ENCODE results near the gene NPIPA1.
"Not testable (repeated sequence)": the region's sequence is repeated elsewhere in the genome, so short reads cannot be mapped to it uniquely, and the experiment has no call there.

Gene NPIPA1

DNA sequence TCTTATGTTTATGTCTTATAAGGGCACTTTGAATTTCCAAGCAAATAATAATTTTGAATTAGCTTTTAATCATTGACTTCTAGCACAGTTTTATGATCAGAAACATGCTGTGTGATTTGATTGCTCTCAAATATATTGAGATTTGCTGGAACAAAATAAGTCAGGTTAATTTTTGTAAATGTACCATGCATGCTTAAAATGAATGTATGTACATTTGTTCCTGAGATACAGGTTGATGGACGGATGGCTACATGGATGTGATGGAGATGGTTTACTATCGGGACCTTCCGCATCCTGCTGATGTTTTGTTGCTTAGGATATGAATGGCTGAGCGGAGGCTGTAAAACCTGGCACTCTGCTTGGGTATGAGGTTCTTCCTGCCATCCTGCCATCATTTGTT lies at the start of gene NPIPA1:
NPIPA1 (plus strand) TSS at position 301 of the 400 bp plus-strand sequence; CDS start at position 301, 0 bp downstream.
- DNase-seq (ENCODE audit: low spot score), result not testable (repeated sequence)

DNA sequence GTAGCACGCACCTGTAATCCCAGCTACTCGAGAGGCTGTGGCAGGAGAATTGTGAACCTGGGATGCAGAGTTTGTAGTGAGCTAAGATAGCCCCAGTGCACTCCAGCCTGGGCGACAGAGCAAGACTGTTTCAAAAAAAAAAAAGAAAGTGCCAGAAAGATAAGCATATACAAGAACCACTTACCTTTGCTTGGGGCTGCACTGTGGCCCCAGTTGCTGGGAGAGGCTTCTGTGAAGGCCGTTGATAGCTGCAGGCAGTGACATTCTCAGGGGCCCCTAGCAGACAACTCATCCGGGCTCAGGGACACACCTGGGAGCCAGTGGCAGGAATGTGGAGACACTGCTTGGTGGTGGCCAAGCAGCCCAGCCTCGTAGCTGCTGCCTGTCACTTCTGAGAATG lies 45.1 kb upstream of the NPIPA1 start:
- DNase-seq (ENCODE audit: low spot score), result not testable (repeated sequence)

- DNase-seq (ENCODE audit: low spot score), result not testable (repeated sequence)
Observed at GRCh38 chr16:14895382-14895781, 41.9 kb upstream of the NPIPA1 start.

DNA sequence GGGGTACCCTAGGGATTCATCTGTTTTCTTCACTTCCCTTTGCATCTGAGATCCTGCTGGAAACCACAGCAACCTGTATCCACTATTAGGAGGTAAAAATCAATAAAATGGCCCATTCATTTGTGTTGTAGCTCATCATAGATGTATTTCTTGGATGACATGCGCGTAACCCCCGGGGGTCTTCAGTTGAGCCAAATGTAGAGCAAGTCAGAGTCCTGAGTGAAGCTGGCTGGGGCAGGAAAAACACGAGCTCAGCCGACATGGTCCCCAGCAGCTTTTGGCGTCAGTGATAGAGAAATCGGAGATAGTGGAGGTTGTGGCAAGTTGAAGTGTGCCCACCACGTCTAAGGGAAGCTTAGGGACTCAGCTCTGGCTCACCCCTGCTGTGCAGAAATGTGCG lies 41.2 kb upstream of the NPIPA1 start:
- DNase-seq (ENCODE audit: low spot score), result not testable (repeated sequence)

DNA sequence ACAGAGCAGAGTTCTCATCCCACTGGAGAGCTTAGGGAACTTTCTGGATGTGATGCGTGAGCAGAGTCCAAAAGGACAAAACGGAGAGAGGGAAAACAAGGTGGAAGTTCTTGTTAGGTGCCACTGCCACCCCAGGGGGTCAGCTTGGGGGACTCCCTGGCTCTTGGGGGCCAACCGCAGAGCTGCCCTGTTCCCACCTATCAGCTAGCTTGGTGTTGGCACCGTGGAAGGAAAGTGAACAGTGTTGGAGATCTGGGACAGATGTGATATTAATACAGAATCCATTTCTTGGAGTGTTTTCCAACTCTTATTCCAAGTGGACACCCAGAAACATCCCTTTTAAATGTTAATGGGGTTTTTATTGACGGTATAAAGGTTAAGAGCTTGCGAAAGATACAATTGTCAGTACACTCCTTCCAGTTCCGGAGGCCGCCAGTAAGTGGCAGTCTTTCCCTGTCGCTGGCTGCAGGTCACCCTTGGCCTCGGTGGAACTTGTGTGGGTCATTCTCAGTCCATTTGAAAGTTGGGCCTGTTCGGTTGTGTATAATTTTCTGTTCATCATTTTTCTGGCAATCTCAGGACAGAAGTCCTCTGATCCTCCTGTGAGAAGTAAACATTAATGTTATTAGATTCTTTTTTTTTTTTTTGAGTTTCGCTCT lies 40.1 kb upstream of the NPIPA1 start:
- DNase-seq (ENCODE audit: low spot score), result not testable (repeated sequence)

DNA sequence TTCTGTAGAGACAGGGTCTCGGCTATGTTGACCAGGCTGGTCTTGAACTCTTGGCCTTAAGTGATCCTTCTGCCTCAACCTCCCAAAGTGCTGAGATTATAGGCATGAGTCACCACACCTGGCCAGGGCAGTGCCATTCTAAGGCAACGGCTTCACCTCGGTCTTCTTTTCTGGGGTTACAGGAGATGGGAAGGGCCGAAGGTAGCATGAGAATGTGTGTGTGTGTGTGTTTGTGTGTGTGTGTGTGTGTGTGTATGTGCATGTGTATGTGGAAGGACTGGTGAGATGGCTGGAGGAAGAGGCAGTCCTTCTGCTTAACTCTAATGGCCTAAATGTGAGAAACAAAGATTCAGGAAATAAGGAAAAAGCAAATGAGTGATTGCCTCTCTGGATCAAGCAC lies 39.1 kb upstream of the NPIPA1 start:
- not testable (repeated sequence) for DNase-seq (ENCODE audit: low spot score)

GRCh38 chr16:14903191-14903957 lies 33.9 kb upstream of the NPIPA1 start:
- not testable (repeated sequence) for DNase-seq (ENCODE audit: low spot score)

GRCh38 chr16:14909744-14910143 lies 27.5 kb upstream of the NPIPA1 start:
- not testable (repeated sequence) for DNase-seq (ENCODE audit: low spot score)

GRCh38 chr16:14910833-14911629 lies 26.2 kb upstream of the NPIPA1 start:
- DNase-seq (ENCODE audit: low spot score), result not testable (repeated sequence)

DNA sequence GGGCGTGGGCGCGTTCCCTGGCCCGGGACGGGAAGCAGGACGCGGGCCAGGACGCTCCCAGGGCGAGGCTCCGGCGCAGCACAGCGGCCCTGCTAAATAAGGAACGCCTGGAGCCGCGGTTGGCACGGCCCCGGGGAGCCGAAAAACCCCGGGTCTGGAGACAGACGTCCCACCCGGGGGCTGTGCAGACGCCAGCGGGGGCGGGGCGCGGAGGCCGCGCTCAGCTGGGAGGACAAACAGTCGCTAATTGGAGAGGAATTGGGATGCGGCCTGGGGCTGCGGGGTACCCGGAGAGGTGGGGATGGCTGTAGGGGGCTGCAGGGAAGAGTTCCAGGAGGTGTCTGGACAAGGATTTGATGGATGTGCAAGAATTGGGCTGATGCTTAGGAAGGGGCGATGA lies 25.3 kb upstream of the NPIPA1 start:
- not testable (repeated sequence) for DNase-seq (ENCODE audit: low spot score)

DNA sequence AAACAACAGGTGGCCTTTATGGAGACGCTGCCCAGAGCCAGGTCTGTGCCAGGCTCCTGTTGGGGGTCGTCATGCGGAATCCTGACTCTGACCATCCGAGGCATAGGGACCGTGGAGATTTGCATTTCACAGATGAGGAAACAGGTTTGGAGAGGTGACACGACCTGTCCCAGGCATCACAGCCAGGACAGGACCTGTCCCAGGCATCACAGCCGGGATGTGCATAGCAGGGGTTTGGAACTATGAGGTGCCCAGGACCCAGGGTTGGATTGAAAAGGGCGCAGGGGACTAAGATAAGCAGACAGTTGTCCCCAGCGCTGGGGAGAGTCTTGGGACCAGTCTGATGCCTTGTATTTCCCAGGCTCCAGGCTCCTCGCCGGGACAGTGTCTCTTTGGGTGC lies 24.7 kb upstream of the NPIPA1 start:
- DNase-seq (ENCODE audit: low spot score), result not testable (repeated sequence)

GRCh38 chr16:14918504-14918903 lies 18.7 kb upstream of the NPIPA1 start:
- DNase-seq (ENCODE audit: low spot score), result not testable (repeated sequence)

GRCh38 chr16:14919837-14920600 lies 17.2 kb upstream of the NPIPA1 start:
- DNase-seq (ENCODE audit: low spot score), result peak; percentile 5

DNA sequence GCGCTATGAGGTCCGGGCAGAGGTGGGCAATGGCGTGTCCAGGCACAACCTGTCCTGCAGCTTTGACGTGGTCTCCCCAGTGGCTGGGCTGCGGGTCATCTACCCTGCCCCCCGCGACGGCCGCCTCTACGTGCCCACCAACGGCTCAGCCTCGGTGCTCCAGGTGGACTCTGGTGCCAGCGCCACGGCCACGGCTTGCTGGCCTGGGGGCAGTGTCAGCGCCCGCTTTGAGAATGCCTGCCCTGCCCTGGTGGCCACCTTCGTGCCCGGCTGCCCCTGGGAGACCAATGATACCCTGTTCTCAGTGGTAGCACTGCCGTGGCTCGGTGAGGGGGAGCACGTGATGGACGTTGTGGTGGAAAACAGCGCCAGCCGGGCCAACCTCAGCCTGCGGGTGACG lies 15.0 kb upstream of the NPIPA1 start:
- DNase-seq (ENCODE audit: low spot score), result not testable (repeated sequence)

GRCh38 chr16:14922968-14923367 lies 14.3 kb upstream of the NPIPA1 start:
- DNase-seq (ENCODE audit: low spot score), result not testable (repeated sequence)

DNA sequence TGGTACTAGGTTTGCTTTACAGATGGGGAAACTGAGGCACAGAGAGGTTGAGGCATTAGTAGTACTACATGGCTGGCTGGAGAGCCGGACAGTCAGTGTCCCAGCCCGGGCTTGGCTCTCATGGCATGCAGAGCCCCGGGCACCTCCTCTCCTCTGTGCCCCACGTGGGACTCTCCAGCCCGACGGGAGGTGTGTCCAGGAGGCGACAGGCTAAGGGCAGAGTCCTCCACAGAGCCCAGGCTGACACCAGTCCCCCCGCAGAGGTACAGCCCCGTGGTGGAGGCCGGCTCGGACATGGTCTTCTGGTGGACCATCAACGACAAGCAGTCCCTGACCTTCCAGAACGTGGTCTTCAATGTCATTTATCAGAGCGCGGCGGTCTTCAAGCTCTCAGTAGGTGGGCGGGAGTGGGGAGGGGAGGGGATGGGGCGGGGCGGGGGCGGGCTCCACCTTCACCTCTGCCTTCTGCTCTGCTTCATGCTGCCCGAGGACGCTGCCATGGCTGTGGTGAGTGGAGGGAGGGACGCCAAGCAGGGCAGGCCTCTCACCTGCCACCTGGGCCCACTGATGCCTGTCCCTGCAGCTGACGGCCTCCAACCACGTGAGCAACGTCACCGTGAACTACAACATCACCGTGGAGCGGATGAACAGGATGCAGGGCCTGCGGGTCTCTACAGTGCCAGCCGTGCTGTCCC lies 13.7 kb upstream of the NPIPA1 start:
- not testable (repeated sequence) for DNase-seq (ENCODE audit: low spot score)

- DNase-seq (ENCODE audit: low spot score), result not testable (repeated sequence)
Observed at GRCh38 chr16:14924359-14924758, 12.9 kb upstream of the NPIPA1 start.

DNA sequence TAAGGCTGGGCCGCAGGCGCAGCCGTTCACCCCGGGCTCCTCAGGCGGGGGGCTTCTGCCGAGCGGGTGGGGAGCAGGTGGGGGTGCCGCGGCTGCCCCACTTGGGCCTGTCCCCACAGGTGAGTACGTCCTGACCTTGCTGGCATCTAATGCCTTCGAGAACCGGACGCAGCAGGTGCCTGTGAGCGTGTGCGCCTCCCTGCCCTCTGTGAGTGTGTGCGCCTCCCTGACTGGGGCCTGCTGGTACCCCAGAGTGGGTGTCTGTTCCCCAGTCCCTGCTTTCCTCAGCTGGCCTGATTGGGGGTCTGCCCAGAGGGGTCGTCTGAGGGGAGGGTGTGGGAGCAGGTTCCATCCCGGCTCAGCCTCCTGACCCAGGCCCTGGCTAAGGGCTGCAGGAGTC lies 12.3 kb upstream of the NPIPA1 start:
- DNase-seq (ENCODE audit: low spot score), result not testable (repeated sequence)

GRCh38 chr16:14928064-14928714 lies 9.1 kb upstream of the NPIPA1 start:
- DNase-seq (ENCODE audit: low spot score), result peak; percentile 3

DNA sequence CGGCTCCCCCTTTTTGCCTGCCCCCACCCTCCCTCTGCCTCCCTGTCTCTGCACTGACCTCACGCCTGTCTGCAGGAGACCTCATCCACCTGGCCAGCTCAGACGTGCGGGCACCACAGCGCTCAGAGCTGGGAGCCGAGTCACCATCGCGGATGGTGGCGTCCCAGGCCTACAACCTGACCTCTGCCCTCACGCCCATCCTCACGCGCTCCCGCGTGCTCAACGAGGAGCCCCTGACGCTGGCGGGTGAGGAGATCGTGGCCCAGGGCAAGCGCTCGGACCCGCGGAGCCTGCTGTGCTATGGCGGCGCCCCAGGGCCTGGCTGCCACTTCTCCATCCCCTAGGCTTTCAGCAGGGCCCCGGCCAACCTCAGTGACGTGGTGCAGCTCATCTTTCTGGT lies 8.1 kb upstream of the NPIPA1 start:
- DNase-seq (ENCODE audit: low spot score), result not testable (repeated sequence)

DNA sequence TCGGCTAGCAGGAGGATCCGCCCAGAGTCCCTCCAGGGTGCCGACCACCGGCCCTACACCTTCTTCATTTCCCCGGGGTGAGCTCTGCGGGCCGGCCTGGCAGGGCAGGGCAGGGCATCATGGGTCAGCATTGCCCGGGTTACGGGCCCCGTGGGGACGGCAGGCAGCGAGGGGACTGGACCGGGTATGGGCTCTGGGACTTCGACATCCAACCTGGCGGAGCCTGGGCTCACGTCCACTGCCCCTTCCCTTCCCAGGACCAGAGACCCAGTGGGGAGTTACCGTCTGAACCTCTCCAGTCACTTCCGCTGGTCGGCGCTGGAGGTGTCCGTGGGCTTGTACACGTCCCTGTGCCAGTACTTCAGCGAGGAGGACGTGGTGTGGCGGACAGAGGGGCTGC lies 7.0 kb upstream of the NPIPA1 start:
- not testable (repeated sequence) for DNase-seq (ENCODE audit: low spot score)
